DND-41 (cell line): ENCODE data around the gene LINGO1.

Experiments used
- ATAC-seq: fragments of 200-7000 bp; cut with Tn5 transposase; 3 replicates; pipeline ENCODE4 v1.9.1; 2021; ENCODE audit warnings: low read depth; ENCODE audit not compliant: insufficient read depth
- DNase-seq: peaks from one replicate; pipeline ENCODE4 v3.0.0-alpha.2; 2020
- H2AFZ ChIP-seq: 2 replicates; pipeline ENCODE4 v1.6.0; 2012; ENCODE audit warnings: low read depth, low read length
- H3K27ac ChIP-seq: 2 replicates; pipeline ENCODE4 v1.5.1; 2012; ENCODE audit warnings: low read length, inconsistent platforms
- H3K27me3 ChIP-seq: fragments of 200-600 bp; sonication (generic); 2 replicates; pipeline ENCODE4 v1.6.0; 2012; ENCODE audit warnings: low read length, mild to moderate bottlenecking, inconsistent platforms; ENCODE audit not compliant: insufficient read depth, poor library complexity
- H3K36me3 ChIP-seq: 2 replicates; pipeline ENCODE4 v1.5.1; 2012; ENCODE audit warnings: low read length, inconsistent platforms; ENCODE audit not compliant: insufficient read depth
- H3K4me1 ChIP-seq: 2 replicates; pipeline ENCODE4 v1.5.1; 2012; ENCODE audit warnings: mild to moderate bottlenecking, low read length; ENCODE audit not compliant: insufficient read depth
- H3K4me2 ChIP-seq: 2 replicates; pipeline ENCODE4 v1.6.0; 2012; ENCODE audit warnings: mild to moderate bottlenecking, moderate library complexity, low read length, inconsistent platforms; ENCODE audit not compliant: insufficient read depth
- H3K4me3 ChIP-seq, 2 experiments: fragments of 200-600 bp in 1 of 2; shearing (Covaris generic) in 1 of 2; 2 replicates each; pipeline ENCODE4 v1.5.1; 2012 to 2016; ENCODE audit warnings: inconsistent platforms in 2 of 2, low read length in 2 of 2, mild to moderate bottlenecking in 2 of 2, low read depth in 1 of 2, moderate library complexity in 1 of 2
- H3K79me2 ChIP-seq: 2 replicates; pipeline ENCODE4 v1.6.0; 2012; ENCODE audit warnings: low read length, inconsistent platforms; ENCODE audit not compliant: insufficient read depth
- H3K9ac ChIP-seq: 2 replicates; pipeline ENCODE4 v1.6.0; 2012; ENCODE audit warnings: low read depth, mild to moderate bottlenecking, inconsistent platforms, low read length, moderate library complexity
- H3K9me3 ChIP-seq: 2 replicates; pipeline ENCODE4 v1.5.1; 2012; ENCODE audit warnings: low read length, moderate library complexity, mild to moderate bottlenecking, inconsistent platforms; ENCODE audit not compliant: insufficient read depth, severe bottlenecking
- H4K20me1 ChIP-seq: 2 replicates; pipeline ENCODE4 v1.6.0; 2012; ENCODE audit warnings: low read length; ENCODE audit not compliant: insufficient read depth
- EZH2 ChIP-seq: IDR thresholded peaks from 3 replicates; pipeline ENCODE4 v1.6.1; 2012; ENCODE audit warnings: borderline replicate concordance, low read depth, mild to moderate bottlenecking, moderate library complexity, low read length, inconsistent platforms; ENCODE audit not compliant: severe bottlenecking
- TF ChIP-seq, protein P1 (sequence below): IDR thresholded peaks from 2 replicates; pipeline ENCODE4 v1.5.1; 2012; ENCODE audit warnings: borderline replicate concordance, low read length, moderate library complexity, mild to moderate bottlenecking; ENCODE audit not compliant: poor library complexity, severe bottlenecking; ENCODE audit errors: extremely low read depth

Gene LINGO1

DNA sequence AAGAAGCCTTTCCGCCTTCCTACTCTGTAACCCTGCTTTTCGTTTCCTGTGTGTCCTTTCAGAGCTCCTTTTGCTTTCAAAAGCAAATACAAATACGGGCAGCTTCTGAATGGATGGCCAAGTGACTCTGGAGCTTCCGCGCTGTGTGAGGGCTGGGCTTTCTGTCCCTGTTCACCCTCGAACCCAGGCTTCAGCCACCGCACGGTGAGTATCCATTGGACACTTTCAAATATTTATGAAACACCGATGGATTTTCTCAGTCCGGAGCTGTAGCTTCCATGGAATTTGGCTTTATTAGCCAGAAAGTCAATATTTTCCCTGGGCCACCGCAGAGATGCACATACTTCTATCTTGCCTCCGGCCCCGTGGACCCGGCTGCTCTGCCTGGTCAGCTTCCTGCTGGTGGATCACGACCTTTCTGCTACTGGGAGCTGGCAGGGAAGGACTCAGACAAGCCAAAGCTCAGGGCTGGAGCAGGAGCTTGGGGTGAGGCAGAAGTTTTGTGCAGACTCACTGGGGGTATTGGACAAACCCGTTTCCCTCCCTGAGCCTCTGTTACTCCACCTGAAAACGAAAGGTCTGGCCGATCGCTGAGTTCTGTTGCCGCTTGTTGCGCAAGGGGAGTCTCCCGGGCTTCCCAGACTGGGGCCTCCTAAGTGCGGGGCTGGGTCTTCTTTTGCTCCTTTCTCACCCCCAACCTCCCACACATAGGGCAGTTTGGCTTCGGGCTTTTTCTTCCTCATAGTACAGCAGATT lies 63.6 kb downstream of the LINGO1 start:
- Histone ChIP-seq H2AFZ (no peak overlapping the region), H3K27me3 (peaks cover 6% of the 10 kb centered on the region), H3K4me1 (no peaks in the 10 kb centered on the region), H3K27ac (no peak overlapping the region), H3K79me2 (no peaks in the 10 kb centered on the region), H3K4me2 (no peak overlapping the region), H3K4me3 (no peak overlapping the region), H3K36me3 (no peaks in the 10 kb centered on the region), H4K20me1 (no peaks in the 10 kb centered on the region), H3K9me3 (no peaks in the 10 kb centered on the region), H3K9ac (no peak overlapping the region)
- DNase-seq (no peak), ATAC-seq (no peak)
- TF ChIP-seq, protein P1, sequence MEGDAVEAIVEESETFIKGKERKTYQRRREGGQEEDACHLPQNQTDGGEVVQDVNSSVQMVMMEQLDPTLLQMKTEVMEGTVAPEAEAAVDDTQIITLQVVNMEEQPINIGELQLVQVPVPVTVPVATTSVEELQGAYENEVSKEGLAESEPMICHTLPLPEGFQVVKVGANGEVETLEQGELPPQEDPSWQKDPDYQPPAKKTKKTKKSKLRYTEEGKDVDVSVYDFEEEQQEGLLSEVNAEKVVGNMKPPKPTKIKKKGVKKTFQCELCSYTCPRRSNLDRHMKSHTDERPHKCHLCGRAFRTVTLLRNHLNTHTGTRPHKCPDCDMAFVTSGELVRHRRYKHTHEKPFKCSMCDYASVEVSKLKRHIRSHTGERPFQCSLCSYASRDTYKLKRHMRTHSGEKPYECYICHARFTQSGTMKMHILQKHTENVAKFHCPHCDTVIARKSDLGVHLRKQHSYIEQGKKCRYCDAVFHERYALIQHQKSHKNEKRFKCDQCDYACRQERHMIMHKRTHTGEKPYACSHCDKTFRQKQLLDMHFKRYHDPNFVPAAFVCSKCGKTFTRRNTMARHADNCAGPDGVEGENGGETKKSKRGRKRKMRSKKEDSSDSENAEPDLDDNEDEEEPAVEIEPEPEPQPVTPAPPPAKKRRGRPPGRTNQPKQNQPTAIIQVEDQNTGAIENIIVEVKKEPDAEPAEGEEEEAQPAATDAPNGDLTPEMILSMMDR = no peak

DNA sequence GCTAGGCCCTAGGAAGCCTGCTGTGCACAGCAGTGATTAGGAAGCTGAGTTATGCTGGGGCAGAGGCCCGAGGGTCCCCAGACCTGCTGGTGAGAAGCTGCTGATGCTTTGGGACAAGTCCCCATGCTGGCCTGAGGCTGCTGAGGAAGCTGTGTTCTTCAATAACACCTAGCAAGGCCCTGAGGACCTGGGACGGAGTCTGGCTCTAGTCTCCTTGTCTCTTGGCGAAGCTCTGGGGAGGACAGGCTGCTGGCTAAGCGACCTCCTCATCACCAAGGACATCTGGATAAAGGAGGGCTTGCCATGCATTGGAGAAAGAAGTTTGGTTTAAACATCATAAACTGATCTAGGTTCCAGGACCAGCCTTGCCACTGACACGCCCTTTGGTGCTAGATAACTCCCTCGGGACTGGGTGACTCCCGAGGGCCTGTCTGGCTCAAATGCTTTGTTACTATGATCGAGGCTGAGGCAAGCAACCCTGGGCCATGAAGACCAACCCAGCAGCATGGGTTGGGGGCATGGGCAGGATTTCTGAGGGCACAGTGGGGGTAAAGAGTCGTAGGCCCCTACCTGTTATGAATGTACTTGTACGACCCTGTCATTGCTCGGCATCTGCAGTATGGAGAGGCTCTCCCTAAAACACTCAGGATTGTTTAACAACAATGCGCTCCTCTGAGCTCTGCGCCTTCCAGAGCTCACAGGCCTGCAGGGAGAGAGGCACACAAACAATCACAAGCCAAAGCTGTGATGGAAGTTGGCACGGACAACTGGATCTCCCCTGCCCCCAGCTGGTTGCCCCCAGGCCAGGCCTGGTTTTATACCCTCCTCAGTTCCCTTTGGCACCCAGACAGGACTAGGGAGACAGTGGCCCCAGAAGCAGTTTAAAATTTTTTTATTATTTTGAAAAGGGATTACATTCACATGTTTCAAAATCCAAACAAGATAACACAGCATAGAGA lies 64.4 kb downstream of the LINGO1 start:
- Histone ChIP-seq H3K4me3 (no peak overlapping the region), H3K27ac (no peak overlapping the region), H2AFZ (no peak overlapping the region), H3K4me2 (no peak overlapping the region), H3K9me3 (no peaks in the 10 kb centered on the region), H3K36me3 (no peaks in the 10 kb centered on the region), H3K9ac (no peak overlapping the region), H4K20me1 (no peaks in the 10 kb centered on the region), H3K27me3 (peaks cover 6% of the 10 kb centered on the region), H3K4me1 (no peaks in the 10 kb centered on the region), H3K79me2 (no peaks in the 10 kb centered on the region)
- TF ChIP-seq EZH2 = no peak
- TF ChIP-seq, protein P1 = no peak
- DNase-seq (no peak), ATAC-seq (no peak)

DNA sequence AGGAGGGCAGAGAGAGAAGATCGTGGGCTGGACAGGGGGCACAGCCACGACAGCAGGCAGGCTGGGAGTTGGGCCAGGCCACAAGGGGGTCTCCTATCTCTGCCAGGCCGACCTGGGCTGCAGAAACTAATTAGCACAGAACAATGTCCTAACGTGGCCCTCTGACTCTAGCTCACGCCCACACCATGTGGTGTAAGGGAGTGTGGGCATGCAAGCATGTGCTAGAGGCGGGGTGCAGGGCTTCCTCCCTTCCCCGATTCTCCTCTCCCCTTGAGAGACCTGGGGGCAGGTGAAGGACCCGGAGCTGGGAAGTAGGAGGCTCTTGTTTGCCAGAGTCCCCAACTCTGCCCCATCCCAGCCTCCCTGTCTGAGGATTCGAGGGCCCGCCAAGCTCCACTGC lies 65.5 kb downstream of the LINGO1 start:
- no peaks in the 10 kb centered on the region for H3K36me3 ChIP-seq
- H4K20me1 ChIP-seq = no peaks in the 10 kb centered on the region
- no peaks in the 10 kb centered on the region for H3K4me1 ChIP-seq
- no peak for ATAC-seq
- H2AFZ ChIP-seq = no peak overlapping the region
- TF ChIP-seq EZH2 = no peak
- TF ChIP-seq, protein P1 = no peak
- H3K9ac ChIP-seq = no peak overlapping the region
- peaks cover 6% of the 10 kb centered on the region for H3K27me3 ChIP-seq
- H3K4me2 ChIP-seq = no peak overlapping the region
- H3K79me2 ChIP-seq = no peaks in the 10 kb centered on the region
- no peak overlapping the region for H3K4me3 ChIP-seq
- H3K27ac ChIP-seq = no peak overlapping the region
- no peak for DNase-seq
- H3K9me3 ChIP-seq = no peaks in the 10 kb centered on the region
